ENCODE data around the gene TRAPPC3L. TPM values are rescaled to one million over a fixed set of nuclear protein-coding genes. Genes with fewer than 3 reads are reported as not detected.

The TRAPPC3L gene
- total RNA-seq, 2 experiments from 2014 or later: not detected

- no peaks in the 10 kb centered on the region for H3K36me3 ChIP-seq (ENCODE audit: insufficient read depth, low read length)
- Mint-ChIP-seq H3K4me3 (no peak overlapping the region), H3K27me3 (peaks cover 15% of the 10 kb centered on the region), H3K27ac (no peak overlapping the region), H3K9me3 (no peaks in the 10 kb centered on the region), H3K4me1 (ENCODE audit: low read depth) (no peaks in the 10 kb centered on the region), H3K36me3 (ENCODE audit: low read depth) (no peaks in the 10 kb centered on the region)
- TF ChIP-seq, protein P1, sequence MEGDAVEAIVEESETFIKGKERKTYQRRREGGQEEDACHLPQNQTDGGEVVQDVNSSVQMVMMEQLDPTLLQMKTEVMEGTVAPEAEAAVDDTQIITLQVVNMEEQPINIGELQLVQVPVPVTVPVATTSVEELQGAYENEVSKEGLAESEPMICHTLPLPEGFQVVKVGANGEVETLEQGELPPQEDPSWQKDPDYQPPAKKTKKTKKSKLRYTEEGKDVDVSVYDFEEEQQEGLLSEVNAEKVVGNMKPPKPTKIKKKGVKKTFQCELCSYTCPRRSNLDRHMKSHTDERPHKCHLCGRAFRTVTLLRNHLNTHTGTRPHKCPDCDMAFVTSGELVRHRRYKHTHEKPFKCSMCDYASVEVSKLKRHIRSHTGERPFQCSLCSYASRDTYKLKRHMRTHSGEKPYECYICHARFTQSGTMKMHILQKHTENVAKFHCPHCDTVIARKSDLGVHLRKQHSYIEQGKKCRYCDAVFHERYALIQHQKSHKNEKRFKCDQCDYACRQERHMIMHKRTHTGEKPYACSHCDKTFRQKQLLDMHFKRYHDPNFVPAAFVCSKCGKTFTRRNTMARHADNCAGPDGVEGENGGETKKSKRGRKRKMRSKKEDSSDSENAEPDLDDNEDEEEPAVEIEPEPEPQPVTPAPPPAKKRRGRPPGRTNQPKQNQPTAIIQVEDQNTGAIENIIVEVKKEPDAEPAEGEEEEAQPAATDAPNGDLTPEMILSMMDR (IDR thresholded peaks at IDR 0.05): no peak
- CTCF ChIA-PET: no interaction called here
- H3K4me1 ChIP-seq (ENCODE audit: insufficient read depth, low read length): no peaks in the 10 kb centered on the region
- DNase-seq (no peak), ATAC-seq (ENCODE audit: poor library complexity) (no peak)
- H3K4me3 ChIP-seq (ENCODE audit: low read length): no peak overlapping the region
- H3K27me3 ChIP-seq (ENCODE audit: control insufficient read depth in 1 of 2, insufficient read depth in 2 of 2, low read length in 2 of 2): peaks cover 3 to 6% of the 10 kb centered on the region in 2 experiments
- POLR2A ChIA-PET: no interaction called here
- H3K27ac ChIP-seq (ENCODE audit: low read depth in 1 of 2, low read length in 2 of 2): no peak overlapping the region
- H3K9me3 ChIP-seq (ENCODE audit: control insufficient read depth in 1 of 2, insufficient read depth in 1 of 2, low read length in 2 of 2): no peaks in the 10 kb centered on the region
- intact Hi-C loops (cut with DNase I, micrococcal nuclease): no loop called here
Measured at GRCh38 chr6:116557893-116558292, 12.4 kb upstream of the TRAPPC3L start.

DNA sequence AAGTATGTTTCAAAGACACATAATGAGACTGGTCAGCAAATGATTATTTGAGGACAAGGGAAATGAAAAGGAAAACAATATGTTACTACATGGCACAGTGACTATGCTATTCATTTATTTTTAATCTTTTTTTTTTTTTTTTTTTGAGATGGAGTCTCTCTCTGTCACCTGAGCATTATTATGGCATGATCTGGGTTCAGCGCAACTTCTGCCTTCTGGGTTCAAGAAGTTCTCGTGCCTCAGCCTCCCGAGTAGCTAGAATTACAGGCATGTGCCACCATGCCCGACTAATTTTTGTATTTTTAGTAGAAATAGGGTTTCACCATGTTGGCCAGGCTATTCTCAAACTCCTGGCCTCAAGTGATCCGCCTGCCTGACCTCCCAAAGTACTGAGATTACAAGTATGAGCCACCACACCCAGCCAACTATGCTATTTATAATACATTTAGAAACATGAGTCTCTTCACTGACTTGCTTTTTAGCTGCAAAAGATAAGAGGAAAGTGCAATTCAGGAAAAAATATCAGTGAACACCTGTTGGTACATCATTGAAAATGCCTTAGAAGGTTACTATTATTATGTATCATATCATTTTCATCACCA, 11.4 kb upstream of the TRAPPC3L start:
- Mint-ChIP-seq H3K4me1 (ENCODE audit: low read depth) (no peaks in the 10 kb centered on the region), H3K27me3 (peaks cover 19% of the 10 kb centered on the region), H3K27ac (no peak overlapping the region), H3K9me3 (no peaks in the 10 kb centered on the region), H3K36me3 (ENCODE audit: low read depth) (no peaks in the 10 kb centered on the region), H3K4me3 (no peak overlapping the region)
- Histone ChIP-seq H3K36me3 (ENCODE audit: insufficient read depth, low read length) (no peaks in the 10 kb centered on the region), H3K4me1 (ENCODE audit: insufficient read depth, low read length) (no peaks in the 10 kb centered on the region), H3K9me3 (ENCODE audit: control insufficient read depth in 1 of 2, insufficient read depth in 1 of 2, low read length in 2 of 2) (no peaks in the 10 kb centered on the region), H3K27me3 (ENCODE audit: control insufficient read depth in 1 of 2, insufficient read depth in 2 of 2, low read length in 2 of 2) (peaks cover 3 to 6% of the 10 kb centered on the region in 2 experiments), H3K27ac (ENCODE audit: low read depth in 1 of 2, low read length in 2 of 2) (no peak overlapping the region), H3K4me3 (ENCODE audit: low read length) (no peak overlapping the region)
- TF ChIP-seq, protein P1 (IDR thresholded peaks at IDR 0.05): no peak
- ChIA-PET POLR2A (no interaction called here), CTCF (no interaction called here)
- ATAC-seq (ENCODE audit: poor library complexity): no peak
- intact Hi-C loops (cut with DNase I, micrococcal nuclease): no loop called here
- no peak for DNase-seq

DNA sequence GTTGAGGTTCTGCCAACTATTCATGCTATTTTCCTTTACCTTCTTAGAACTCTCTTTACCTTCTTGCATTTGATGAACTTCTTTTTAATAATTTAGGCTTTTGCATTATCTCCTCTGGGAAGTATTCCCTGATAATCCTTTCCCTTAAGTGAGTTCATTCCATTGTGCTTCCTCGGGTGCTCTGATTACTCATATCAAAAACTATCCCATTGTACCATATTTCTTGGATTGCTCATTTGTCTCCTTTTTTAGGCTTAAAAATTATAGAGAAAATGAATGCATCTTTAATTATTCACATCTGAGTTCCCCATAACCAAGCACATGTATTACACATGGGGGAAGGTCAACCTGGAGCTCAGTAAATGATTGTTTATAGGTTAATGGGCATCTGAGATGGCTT, 10.6 kb upstream of the TRAPPC3L start:
- ChIA-PET CTCF (no interaction called here), POLR2A (interaction anchor here (0.7 kb wide), 1 partner anchor 15 kb away, joined by 3 read pairs; the partner anchor contains the start of gene RWDD1)
- no peaks in the 10 kb centered on the region for H3K36me3 Mint-ChIP-seq (ENCODE audit: low read depth)
- no peaks in the 10 kb centered on the region for H3K9me3 Mint-ChIP-seq
- Histone ChIP-seq H3K27ac (ENCODE audit: low read depth in 1 of 2, low read length in 2 of 2) (no peak overlapping the region), H3K36me3 (ENCODE audit: insufficient read depth, low read length) (no peaks in the 10 kb centered on the region), H3K9me3 (ENCODE audit: control insufficient read depth in 1 of 2, insufficient read depth in 1 of 2, low read length in 2 of 2) (no peaks in the 10 kb centered on the region), H3K27me3 (ENCODE audit: control insufficient read depth in 1 of 2, insufficient read depth in 2 of 2, low read length in 2 of 2) (peaks cover 3 to 6% of the 10 kb centered on the region in 2 experiments), H3K4me1 (ENCODE audit: insufficient read depth, low read length) (no peaks in the 10 kb centered on the region), H3K4me3 (ENCODE audit: low read length) (no peak overlapping the region)
- intact Hi-C loops (cut with DNase I, micrococcal nuclease): no loop called here
- TF ChIP-seq, protein P1 (IDR thresholded peaks at IDR 0.05): no peak
- no peak for DNase-seq
- no peak overlapping the region for H3K4me3 Mint-ChIP-seq
- H3K4me1 Mint-ChIP-seq (ENCODE audit: low read depth): no peaks in the 10 kb centered on the region
- no peak for ATAC-seq (ENCODE audit: poor library complexity)
- no peak overlapping the region for H3K27ac Mint-ChIP-seq
- H3K27me3 Mint-ChIP-seq: peaks cover 22% of the 10 kb centered on the region

Data from CD4-positive, alpha-beta T cell (primary cell).